ENCODE measurements around the gene SYT5.

SYT5 gene

DNA sequence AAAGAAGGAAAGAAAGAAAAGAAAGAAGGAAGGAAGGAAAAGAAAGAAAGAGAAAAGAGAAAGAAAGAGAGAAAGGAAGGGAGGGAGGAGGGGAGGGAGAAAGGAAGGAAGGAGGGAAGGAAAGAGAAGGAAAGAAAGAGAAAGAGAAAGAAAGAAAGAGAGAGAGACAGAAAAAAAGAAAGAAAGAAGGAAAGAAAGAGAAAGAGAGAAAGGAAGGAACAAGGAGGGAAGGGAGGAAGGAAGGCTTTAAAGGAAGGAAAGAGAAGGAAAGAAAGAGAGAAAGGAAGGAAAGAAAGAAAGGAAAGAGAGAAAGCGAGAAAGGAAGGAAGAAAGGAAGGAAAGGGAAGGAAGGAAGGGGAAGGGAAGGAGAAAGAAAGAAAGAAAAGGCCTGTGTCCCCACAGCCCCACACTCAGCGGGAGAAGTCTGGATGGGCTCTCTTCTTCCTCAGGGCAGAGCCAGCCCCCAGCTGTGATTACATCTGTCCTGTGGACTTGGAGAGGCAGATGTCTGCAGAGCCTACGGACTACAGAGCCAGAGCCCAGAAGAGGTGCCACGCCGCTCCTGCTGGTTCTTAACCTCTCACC, 19.6 kb upstream of the SYT5 start:
- no peak for ATAC-seq
- TF ChIP-seq ISL1 (CRISPR knock-in tag; IDR thresholded peaks at IDR 0.05) (no peak), CSRNP3 (CRISPR knock-in tag; IDR thresholded peaks at IDR 0.05) (no peak), TSHZ2 (CRISPR knock-in tag; IDR thresholded peaks at IDR 0.05) (no peak), ZNF8 (CRISPR knock-in tag; IDR thresholded peaks at IDR 0.05) (no peak), ZFP30 (CRISPR knock-in tag; IDR thresholded peaks at IDR 0.05) (no peak)

DNA sequence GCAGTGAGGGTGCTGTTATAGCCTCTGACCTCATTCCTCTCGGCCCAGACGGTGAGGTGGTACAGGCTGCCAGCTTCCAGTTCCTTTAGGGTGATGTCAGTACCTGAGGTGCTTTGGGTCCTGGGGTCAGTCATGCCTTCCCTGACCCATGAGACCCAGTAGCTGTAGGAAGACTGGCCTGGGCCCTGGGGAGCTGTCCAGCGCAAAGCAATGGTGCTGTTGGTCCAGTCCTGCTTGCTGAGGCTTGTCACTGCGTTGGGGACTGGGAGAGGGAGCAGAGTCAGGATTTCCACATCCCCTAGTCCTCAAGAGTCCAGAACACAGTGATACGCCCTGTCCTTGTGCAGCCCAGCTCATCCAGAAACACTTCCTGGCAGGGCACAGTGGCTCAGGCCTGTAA, 18.6 kb upstream of the SYT5 start:
- no peak for ATAC-seq
- TF ChIP-seq TCF4 (CRISPR knock-in tag; IDR thresholded peaks at IDR 0.05; ENCODE audit: borderline replicate concordance) (no peak), TSHZ2 (CRISPR knock-in tag; IDR thresholded peaks at IDR 0.05) (no peak), RARB (CRISPR knock-in tag; IDR thresholded peaks at IDR 0.05) (no peak), ZNF8 (CRISPR knock-in tag; IDR thresholded peaks at IDR 0.05) (no peak), ARNTL (CRISPR knock-in tag; IDR thresholded peaks at IDR 0.05; ENCODE audit: borderline replicate concordance, low read depth) (no peak), PPARA (CRISPR knock-in tag; IDR thresholded peaks at IDR 0.05; ENCODE audit: borderline replicate concordance) (no peak), ESRRG (CRISPR knock-in tag; IDR thresholded peaks at IDR 0.05) (no peak), GLIS3 (CRISPR knock-in tag; IDR thresholded peaks at IDR 0.05) (no peak), OSR1 (CRISPR knock-in tag; IDR thresholded peaks at IDR 0.05) (no peak), BACH2 (CRISPR knock-in tag; IDR thresholded peaks at IDR 0.05; ENCODE audit: borderline replicate concordance) (no peak)
- TF ChIP-seq, protein P1, sequence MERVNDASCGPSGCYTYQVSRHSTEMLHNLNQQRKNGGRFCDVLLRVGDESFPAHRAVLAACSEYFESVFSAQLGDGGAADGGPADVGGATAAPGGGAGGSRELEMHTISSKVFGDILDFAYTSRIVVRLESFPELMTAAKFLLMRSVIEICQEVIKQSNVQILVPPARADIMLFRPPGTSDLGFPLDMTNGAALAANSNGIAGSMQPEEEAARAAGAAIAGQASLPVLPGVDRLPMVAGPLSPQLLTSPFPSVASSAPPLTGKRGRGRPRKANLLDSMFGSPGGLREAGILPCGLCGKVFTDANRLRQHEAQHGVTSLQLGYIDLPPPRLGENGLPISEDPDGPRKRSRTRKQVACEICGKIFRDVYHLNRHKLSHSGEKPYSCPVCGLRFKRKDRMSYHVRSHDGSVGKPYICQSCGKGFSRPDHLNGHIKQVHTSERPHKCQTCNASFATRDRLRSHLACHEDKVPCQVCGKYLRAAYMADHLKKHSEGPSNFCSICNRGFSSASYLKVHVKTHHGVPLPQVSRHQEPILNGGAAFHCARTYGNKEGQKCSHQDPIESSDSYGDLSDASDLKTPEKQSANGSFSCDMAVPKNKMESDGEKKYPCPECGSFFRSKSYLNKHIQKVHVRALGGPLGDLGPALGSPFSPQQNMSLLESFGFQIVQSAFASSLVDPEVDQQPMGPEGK (CRISPR knock-in tag; IDR thresholded peaks at IDR 0.05; ENCODE audit: borderline replicate concordance), result no peak

DNA sequence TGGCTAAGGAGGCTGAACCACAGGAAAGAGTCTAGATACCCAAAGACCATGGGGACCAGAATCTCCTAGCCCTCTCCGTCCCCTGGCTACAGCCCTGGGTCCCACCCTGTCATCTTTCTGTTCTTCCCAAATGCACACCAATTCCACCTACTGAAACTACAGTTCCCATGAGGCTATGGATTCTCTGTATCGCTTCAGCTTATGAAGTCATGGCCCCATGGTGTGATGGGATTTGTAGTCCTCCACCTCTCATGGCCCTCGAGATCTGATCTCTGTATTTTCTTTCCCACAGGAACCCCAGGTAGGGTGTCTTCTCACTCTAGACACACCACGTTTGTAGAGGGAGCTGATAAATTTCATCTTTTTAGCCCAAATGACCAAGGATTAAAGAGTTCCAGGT, 17.4 kb upstream of the SYT5 start:
- TF ChIP-seq ZNF8 (CRISPR knock-in tag; IDR thresholded peaks at IDR 0.05) (no peak), ARNTL (CRISPR knock-in tag; IDR thresholded peaks at IDR 0.05; ENCODE audit: borderline replicate concordance, low read depth) (no peak), ESRRG (CRISPR knock-in tag; IDR thresholded peaks at IDR 0.05) (no peak), RARB (CRISPR knock-in tag; IDR thresholded peaks at IDR 0.05) (no peak), CSRNP3 (CRISPR knock-in tag; IDR thresholded peaks at IDR 0.05) (no peak), CSDC2 (CRISPR knock-in tag; IDR thresholded peaks at IDR 0.05) (no peak), ZFP30 (CRISPR knock-in tag; IDR thresholded peaks at IDR 0.05) (no peak), ZC3H10 (CRISPR knock-in tag; IDR thresholded peaks at IDR 0.05) (no peak), BACH2 (CRISPR knock-in tag; IDR thresholded peaks at IDR 0.05; ENCODE audit: borderline replicate concordance) (no peak), CREB5 (CRISPR knock-in tag; IDR thresholded peaks at IDR 0.05; ENCODE audit: low read depth) (no peak), TCF4 (CRISPR knock-in tag; IDR thresholded peaks at IDR 0.05; ENCODE audit: borderline replicate concordance) (no peak), SNAI2 (CRISPR knock-in tag; IDR thresholded peaks at IDR 0.05) (no peak), TOX (CRISPR knock-in tag; IDR thresholded peaks at IDR 0.05; ENCODE audit: borderline replicate concordance) (no peak), ISL1 (CRISPR knock-in tag; IDR thresholded peaks at IDR 0.05) (no peak)
- TF ChIP-seq, protein P1 (CRISPR knock-in tag; IDR thresholded peaks at IDR 0.05; ENCODE audit: borderline replicate concordance), result no peak
- peak; percentile 80 for ATAC-seq
